HepG2 (cell line): ENCODE results near the gene METTL13. TPM values are rescaled to one million over a fixed set of nuclear protein-coding genes. Genes with fewer than 3 reads are reported as not detected.

ENCODE experiments used
- ATF7-NPFF ChIP-seq: sonication (generic); formaldehyde crosslinking; IDR thresholded peaks from 2 replicates; pipeline ENCODE4 v1.8.1; 2023; ENCODE audit warnings: mild to moderate bottlenecking, low read depth, missing genetic modification reagents, moderate library complexity
- CCDC6 ChIP-seq: sonication (generic); formaldehyde crosslinking; IDR thresholded peaks from 2 replicates; pipeline ENCODE4 v1.8.1; 2022; ENCODE audit warnings: mild to moderate bottlenecking, missing genetic modification reagents, moderate library complexity
- DMAP1 ChIP-seq: IDR thresholded peaks from 2 replicates; pipeline ENCODE4 v1.6.1; 2016
- GLMP ChIP-seq: sonication (generic); formaldehyde crosslinking; IDR thresholded peaks from 2 replicates; pipeline ENCODE4 v1.9.0; 2021; ENCODE audit warnings: missing genetic modification reagents, mild to moderate bottlenecking, borderline replicate concordance
- GPN1 ChIP-seq: sonication (generic); formaldehyde crosslinking; IDR thresholded peaks from 2 replicates; pipeline ENCODE4 v1.5.1; 2020; ENCODE audit warnings: missing genetic modification reagents, borderline replicate concordance
- HINFP ChIP-seq: sonication (generic); formaldehyde crosslinking; IDR thresholded peaks from 2 replicates; pipeline ENCODE4 v1.4.0; 2020; ENCODE audit warnings: low read depth, mild to moderate bottlenecking, missing genetic modification reagents
- NPAS2 ChIP-seq: sonication (generic); formaldehyde crosslinking; IDR thresholded peaks from 2 replicates; pipeline ENCODE4 v1.8.0; 2022; ENCODE audit warnings: mild to moderate bottlenecking, missing genetic modification reagents, borderline replicate concordance
- PCBP1 ChIP-seq: fragments of 200-400 bp; formaldehyde crosslinking; IDR thresholded peaks from 2 replicates; pipeline ENCODE4 v1.6.1; 2017; ENCODE audit warnings: mild to moderate bottlenecking, low read depth, low read length, borderline replicate concordance
- PLRG1 ChIP-seq: fragments of 450-650 bp; conservative IDR thresholded peaks from 2 replicates; pipeline ENCODE4 v1.6.1; 2016
- POLR2AphosphoS5 ChIP-seq: IDR thresholded peaks from 2 replicates; pipeline ENCODE4 v1.6.1; 2012; ENCODE audit warnings: low read depth, low read length
- REL ChIP-seq: sonication (generic); formaldehyde crosslinking; conservative IDR thresholded peaks from 2 replicates; pipeline ENCODE4 v1.8.0; 2022; ENCODE audit warnings: mild to moderate bottlenecking, missing genetic modification reagents, moderate library complexity
- RELA ChIP-seq: sonication (generic); formaldehyde crosslinking; IDR thresholded peaks from 2 replicates; pipeline ENCODE4 v1.4.0; 2020; ENCODE audit warnings: missing genetic modification reagents
- REST ChIP-seq, 2 experiments: IDR thresholded peaks; 2 replicates each; pipeline ENCODE4 v1.6.1; 2011 to 2012; ENCODE audit warnings: low read length in 2 of 2, borderline replicate concordance in 1 of 2, low read depth in 1 of 2, mild to moderate bottlenecking in 1 of 2, moderate library complexity in 1 of 2
- SIX4 ChIP-seq: sonication (generic); formaldehyde crosslinking; IDR thresholded peaks from 2 replicates; pipeline ENCODE4 v1.4.0; 2020; ENCODE audit warnings: missing genetic modification reagents
- SNAPC2 ChIP-seq: sonication (generic); formaldehyde crosslinking; IDR thresholded peaks from 2 replicates; pipeline ENCODE4 v1.8.1; 2022; ENCODE audit warnings: mild to moderate bottlenecking, missing genetic modification reagents
- SPEN ChIP-seq: sonication (generic); formaldehyde crosslinking; IDR thresholded peaks from 2 replicates; pipeline ENCODE4 v1.5.1; 2020; ENCODE audit warnings: low read depth, mild to moderate bottlenecking, missing genetic modification reagents
- TAF1 ChIP-seq: sonication (generic); formaldehyde crosslinking; IDR thresholded peaks from 2 replicates; pipeline ENCODE4 v1.4.0; 2020; ENCODE audit warnings: missing genetic modification reagents
- TMF1 ChIP-seq: sonication (generic); formaldehyde crosslinking; IDR thresholded peaks from 2 replicates; pipeline ENCODE4 v1.8.1; 2022; ENCODE audit warnings: low read depth, missing genetic modification reagents
- ZFP90 ChIP-seq: sonication (generic); formaldehyde crosslinking; IDR thresholded peaks from 2 replicates; pipeline ENCODE4 v1.8.0; 2022; ENCODE audit warnings: missing genetic modification reagents, mild to moderate bottlenecking, inconsistent platforms, borderline replicate concordance
- ZNF101 ChIP-seq: sonication (generic); formaldehyde crosslinking; IDR thresholded peaks from 2 replicates; pipeline ENCODE4 v1.4.0; 2020; ENCODE audit warnings: mild to moderate bottlenecking, low read depth, missing genetic modification reagents, borderline replicate concordance
- polyA plus RNA-seq, 8 experiments: library from polyadenylated mRNA; depleted of rRNA in 3 of 8; stranded (reverse) in 7 of 8; unstranded in 1 of 8; fragments of >200 nt; fragmentation: Illumina TruSeq in 4 of 8; extraction: Trizol in 4 of 8; gene quantifications; 2 replicates each; pipeline versions ENCODE4 v1.2.1 to v1.2.3, GENCODE V29; 2011 to 2016; ENCODE audit warnings: low read depth in 4 of 8, missing spikeins in 1 of 8, mixed read lengths in 1 of 8; ENCODE audit not compliant: insufficient read depth in 1 of 8
- total RNA-seq, 5 experiments: library from RNA; depleted of rRNA; stranded (reverse); fragments of >200 nt; fragmentation: Illumina TruSeq; extraction: Trizol; gene quantifications; 2 replicates each; pipeline ENCODE4 v1.2.3, GENCODE V29; 2016; ENCODE audit warnings: low read depth in 1 of 5
- TF ChIP-seq, protein P1 (sequence below): sonication (generic); formaldehyde crosslinking; IDR thresholded peaks from 2 replicates; pipeline ENCODE4 v1.4.0; 2020; ENCODE audit warnings: missing genetic modification reagents, borderline replicate concordance

The METTL13 gene
- total and polyA plus RNA-seq, 2 of the 13 experiments (the other 11 are each of a cell fraction or from before 2014, with no cell fraction given): 18.6 to 22.8 TPM

DNA sequence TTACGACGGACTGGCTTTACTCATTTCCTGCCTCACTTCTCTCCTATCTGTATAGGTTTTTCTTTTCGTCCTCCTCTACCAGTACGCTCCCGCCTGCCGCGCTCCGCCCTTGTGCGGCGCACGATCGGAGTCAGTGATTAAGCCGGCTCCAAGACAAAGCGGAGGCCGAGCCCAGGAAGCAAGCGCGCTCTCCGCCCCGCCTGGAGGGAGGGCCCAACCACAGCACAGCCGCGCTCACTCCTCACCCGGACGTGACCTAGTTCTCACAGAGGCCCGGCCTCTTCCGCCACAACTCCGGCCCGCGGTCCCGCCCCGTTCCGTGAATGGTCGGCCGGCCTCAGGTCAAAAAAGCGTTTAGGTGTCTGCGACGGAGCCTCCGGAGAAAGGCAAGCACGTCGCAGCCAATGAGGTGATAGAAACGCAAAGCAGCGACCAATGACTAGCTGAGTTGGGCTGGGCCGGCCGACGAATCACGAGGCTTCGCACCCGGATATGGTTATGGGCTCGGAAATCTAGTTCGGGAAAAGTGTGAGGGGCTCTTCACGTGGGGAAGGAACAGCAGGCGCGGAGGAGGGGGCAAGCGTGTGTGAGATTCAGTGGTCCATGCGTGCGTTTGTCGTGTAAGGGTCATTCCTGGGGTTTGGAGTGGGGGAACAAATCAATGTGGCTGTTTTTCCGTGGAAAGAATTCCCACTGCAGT, at the start of gene METTL13 (continued):
- TF ChIP-seq GLMP (CRISPR knock-in tag) (no peak), REL (CRISPR knock-in tag) (peak; percentile 77; the same call in 1 of the 2 replicates), PLRG1 (no peak), ZFP90 (CRISPR knock-in tag) (no peak), GPN1 (CRISPR knock-in tag) (no peak), POLR2AphosphoS5 (peak; percentile 82), NPAS2 (CRISPR knock-in tag) (no peak), RELA (CRISPR knock-in tag) (no peak), SNAPC2 (CRISPR knock-in tag) (no peak), REST (IDR thresholded peaks at IDR 0.05; ENCODE audit: borderline replicate concordance in 1 of 2, low read depth in 1 of 2, low read length in 2 of 2) (peak in 1 of 2 experiments; percentile 50; a peak in 1 of 4 replicates), SPEN (peak; percentile 86), PCBP1 (0 out of 2 replicates have a peak, but pooled peaks have one; percentile 57), TAF1 (peak; percentile 86), TMF1 (CRISPR knock-in tag) (0 out of 2 replicates have a peak, but pooled peaks have one; percentile 50), SIX4 (CRISPR knock-in tag) (no peak), CCDC6 (peak; percentile 28; the same call in 1 of the 2 replicates), ATF7-NPFF (peak; percentile 69), ZNF101 (CRISPR knock-in tag) (no peak), HINFP (CRISPR knock-in tag) (no peak), DMAP1 (CRISPR knock-in tag) (0 out of 2 replicates have a peak, but pooled peaks have one; percentile 50)
- TF ChIP-seq, protein P1, sequence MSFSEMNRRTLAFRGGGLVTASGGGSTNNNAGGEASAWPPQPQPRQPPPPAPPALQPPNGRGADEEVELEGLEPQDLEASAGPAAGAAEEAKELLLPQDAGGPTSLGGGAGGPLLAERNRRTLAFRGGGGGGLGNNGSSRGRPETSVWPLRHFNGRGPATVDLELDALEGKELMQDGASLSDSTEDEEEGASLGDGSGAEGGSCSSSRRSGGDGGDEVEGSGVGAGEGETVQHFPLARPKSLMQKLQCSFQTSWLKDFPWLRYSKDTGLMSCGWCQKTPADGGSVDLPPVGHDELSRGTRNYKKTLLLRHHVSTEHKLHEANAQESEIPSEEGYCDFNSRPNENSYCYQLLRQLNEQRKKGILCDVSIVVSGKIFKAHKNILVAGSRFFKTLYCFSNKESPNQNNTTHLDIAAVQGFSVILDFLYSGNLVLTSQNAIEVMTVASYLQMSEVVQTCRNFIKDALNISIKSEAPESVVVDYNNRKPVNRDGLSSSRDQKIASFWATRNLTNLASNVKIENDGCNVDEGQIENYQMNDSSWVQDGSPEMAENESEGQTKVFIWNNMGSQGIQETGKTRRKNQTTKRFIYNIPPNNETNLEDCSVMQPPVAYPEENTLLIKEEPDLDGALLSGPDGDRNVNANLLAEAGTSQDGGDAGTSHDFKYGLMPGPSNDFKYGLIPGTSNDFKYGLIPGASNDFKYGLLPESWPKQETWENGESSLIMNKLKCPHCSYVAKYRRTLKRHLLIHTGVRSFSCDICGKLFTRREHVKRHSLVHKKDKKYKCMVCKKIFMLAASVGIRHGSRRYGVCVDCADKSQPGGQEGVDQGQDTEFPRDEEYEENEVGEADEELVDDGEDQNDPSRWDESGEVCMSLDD: no peak
